ENCODE results near the gene ZNF362. TPM values are rescaled to one million over a fixed set of nuclear protein-coding genes. Genes with fewer than 3 reads are reported as not detected.

ZNF362 gene
- total and polyA plus RNA-seq, 2 of the 13 experiments (the other 11 are each of a cell fraction or from before 2014, with no cell fraction given): 8.3 to 14.2 TPM

DNA sequence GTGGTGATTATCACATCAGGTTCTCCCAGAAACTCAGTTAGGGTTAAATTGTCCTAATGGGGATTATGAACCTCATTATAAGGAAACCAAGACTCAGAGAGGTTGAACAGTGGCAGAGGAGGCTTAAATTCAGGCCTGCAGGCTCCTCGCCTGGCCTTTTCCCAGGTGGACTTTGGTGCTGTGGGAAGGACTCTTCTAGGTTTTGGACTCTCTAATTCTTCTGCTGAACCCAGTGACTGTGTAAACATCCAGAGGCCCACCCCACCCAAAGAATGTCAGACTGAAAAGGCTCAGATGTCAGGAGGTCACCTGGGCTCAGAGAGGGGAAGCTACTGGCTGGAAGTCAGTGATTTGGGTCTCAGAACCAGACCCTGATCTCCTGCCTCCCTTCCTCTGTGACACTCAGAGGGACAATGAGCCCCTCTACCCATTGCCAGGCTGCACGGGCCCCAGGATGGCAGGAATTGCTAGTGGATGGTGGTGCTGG is 2.5 kb downstream of the ZNF362 start (continued):
- TF ChIP-seq, protein P1, sequence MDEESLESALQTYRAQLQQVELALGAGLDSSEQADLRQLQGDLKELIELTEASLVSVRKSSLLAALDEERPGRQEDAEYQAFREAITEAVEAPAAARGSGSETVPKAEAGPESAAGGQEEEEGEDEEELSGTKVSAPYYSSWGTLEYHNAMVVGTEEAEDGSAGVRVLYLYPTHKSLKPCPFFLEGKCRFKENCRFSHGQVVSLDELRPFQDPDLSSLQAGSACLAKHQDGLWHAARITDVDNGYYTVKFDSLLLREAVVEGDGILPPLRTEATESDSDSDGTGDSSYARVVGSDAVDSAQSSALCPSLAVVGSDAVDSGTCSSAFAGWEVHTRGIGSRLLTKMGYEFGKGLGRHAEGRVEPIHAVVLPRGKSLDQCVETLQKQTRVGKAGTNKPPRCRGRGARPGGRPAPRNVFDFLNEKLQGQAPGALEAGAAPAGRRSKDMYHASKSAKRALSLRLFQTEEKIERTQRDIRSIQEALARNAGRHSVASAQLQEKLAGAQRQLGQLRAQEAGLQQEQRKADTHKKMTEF (CRISPR knock-in tag; IDR thresholded peaks at IDR 0.05): peak; percentile 37; the same call in 1 of the 2 replicates
- no peak for TF ChIP-seq KAT2B (IDR thresholded peaks at IDR 0.05; ENCODE audit: borderline replicate concordance, low read depth, low read length)
- TF ChIP-seq CBX5 (CRISPR knock-in tag; IDR thresholded peaks at IDR 0.05; ENCODE audit: borderline replicate concordance): no peak; the same call in 1 of the 2 replicates
- peak; percentile 91 for TF ChIP-seq SIX4 (CRISPR knock-in tag; IDR thresholded peaks at IDR 0.05)
- TF ChIP-seq ZNF761 (CRISPR knock-in tag; conservative IDR thresholded peaks at IDR 0.05): no peak
- peak; percentile 55; the same call in 1 of the 2 replicates for TF ChIP-seq ZNF292 (CRISPR knock-in tag; IDR thresholded peaks at IDR 0.05; ENCODE audit: borderline replicate concordance, low read depth)
- no peak for TF ChIP-seq RFX3 (CRISPR knock-in tag; IDR thresholded peaks at IDR 0.05)
- TF ChIP-seq GPBP1L1 (CRISPR knock-in tag; IDR thresholded peaks at IDR 0.05): no peak
- TF ChIP-seq ZNF777 (CRISPR knock-in tag; IDR thresholded peaks at IDR 0.05): no peak
- TF ChIP-seq ZNF841 (CRISPR knock-in tag; IDR thresholded peaks at IDR 0.05; ENCODE audit: borderline replicate concordance): no peak
- no peak for TF ChIP-seq TP53 (CRISPR knock-in tag; conservative IDR thresholded peaks at IDR 0.05)
- no peak for TF ChIP-seq HDAC6 (IDR thresholded peaks at IDR 0.05; ENCODE audit: low read depth, low read length)
- TF ChIP-seq ZNF746 (CRISPR knock-in tag; IDR thresholded peaks at IDR 0.05): no peak
- no peak for TF ChIP-seq ZNF142 (CRISPR knock-in tag; IDR thresholded peaks at IDR 0.05)
- no peak for TF ChIP-seq ZNF431 (CRISPR knock-in tag; IDR thresholded peaks at IDR 0.05; ENCODE audit: borderline replicate concordance, low read depth)
- TF ChIP-seq NFE2L2 (IDR thresholded peaks at IDR 0.05; ENCODE audit: low read length): no peak
- peak; percentile 87 for TF ChIP-seq NR2F2 (IDR thresholded peaks at IDR 0.05; ENCODE audit: borderline replicate concordance, low read depth)

Measured in HepG2 (cell line).